ENCODE measurements around the gene TRIP10.

- no peak for TF ChIP-seq CTCF (conservative IDR thresholded peaks at IDR 0.05 in 1 of 2, IDR thresholded peaks at IDR 0.05 in 1 of 2; ENCODE audit: low read depth in 1 of 2, low read length in 2 of 2)
- no peak for TF ChIP-seq EZH2 (IDR thresholded peaks at IDR 0.05; ENCODE audit: low read length, missing control alignments)
Observed at GRCh38 chr19:6751189-6751588, 11.7 kb downstream of the TRIP10 start.

All from fibroblast of lung (primary cell).